ENCODE results near the gene MRPL34. TPM values are rescaled to one million over a fixed set of nuclear protein-coding genes. Genes with fewer than 3 reads are reported as not detected.
"Not testable (repeated sequence)": the region's sequence is repeated elsewhere in the genome, so short reads cannot be mapped to it uniquely, and the experiment has no call there.

Gene MRPL34
- total and polyA plus RNA-seq, 2 donors (not counting 1 experiment from before 2014, with no cell fraction given): 27.5 to 44.8 TPM

DNA sequence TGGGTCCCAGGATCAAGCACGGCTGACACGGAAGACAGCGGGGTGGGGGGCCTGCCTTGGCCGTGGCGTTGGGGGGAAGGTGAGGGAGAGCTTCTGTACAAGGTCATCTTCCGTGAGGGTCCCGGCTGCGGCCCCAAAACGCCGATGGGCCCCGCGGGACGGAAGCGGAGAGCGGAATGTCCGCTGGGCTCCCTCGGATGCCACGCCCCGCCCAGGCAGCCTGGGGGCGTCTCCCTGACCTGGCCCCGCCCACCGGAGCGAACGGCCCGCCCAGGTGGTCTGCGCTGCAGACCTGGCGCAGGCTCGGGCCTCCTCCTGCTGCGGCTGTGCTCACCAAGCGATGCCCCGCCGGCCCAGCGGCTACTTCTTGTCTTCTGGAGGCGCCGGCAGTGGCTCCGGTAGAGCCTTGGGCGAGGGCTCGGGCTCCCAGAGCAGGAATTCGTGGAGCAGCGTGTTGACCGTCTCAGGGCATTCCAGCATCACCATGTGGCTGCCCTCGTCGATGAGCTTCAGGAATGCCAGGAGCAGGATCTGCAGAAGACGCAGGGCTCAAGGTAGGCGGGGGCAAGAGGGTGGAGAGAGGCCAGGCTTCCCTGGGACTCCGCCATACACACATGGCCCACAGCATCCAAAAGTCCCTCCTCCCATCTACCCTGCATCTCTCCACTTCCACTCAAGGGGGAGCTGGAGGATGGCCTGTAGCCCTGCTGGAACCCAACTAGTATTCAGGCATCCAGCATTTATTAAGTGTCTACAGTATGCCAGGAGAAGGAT lies 13.2 kb upstream of the MRPL34 start:
- H4K20me1 ChIP-seq (ENCODE audit: control insufficient read depth, extremely low read depth, insufficient read depth, low read length): no peaks in the 10 kb centered on the region
- H3K4me2 ChIP-seq (ENCODE audit: extremely low read depth, insufficient read depth, low read length): peak overlapping the region; percentile 77
- H3K9ac ChIP-seq (ENCODE audit: insufficient read depth, low read length): peak overlapping the region; percentile 48
- peak overlapping the region; percentile 95 for H2AFZ ChIP-seq (ENCODE audit: low read length)
- peak overlapping the region; percentile 51 to 69 (median 58) for H3K4me3 ChIP-seq (replicated peaks in 1 of 4; ENCODE audit: control extremely low read depth in 1 of 4, insufficient read depth in 1 of 4, low read depth in 3 of 4, low read length in 4 of 4)
- DNase-seq (ENCODE audit: low read depth in 2 of 2): peak; percentile 79 to 89
- no peak for TF ChIP-seq EZH2 (IDR thresholded peaks at IDR 0.05; ENCODE audit: low read length, missing control alignments)
- peak; percentile 83 to 89 for TF ChIP-seq CTCF (conservative IDR thresholded peaks at IDR 0.05 in 1 of 2, IDR thresholded peaks at IDR 0.05 in 1 of 2; ENCODE audit: low read depth in 1 of 2, low read length in 2 of 2)
- no peaks in the 10 kb centered on the region for H3K9me3 ChIP-seq (ENCODE audit: control insufficient read depth, insufficient read depth, low read depth, low read length)
- H3K4me1 ChIP-seq (ENCODE audit: control insufficient read depth, extremely low read depth, insufficient read depth, low read length): peaks cover 2% of the 10 kb centered on the region
- no peaks in the 10 kb centered on the region for H3K79me2 ChIP-seq (ENCODE audit: control insufficient read depth, insufficient read depth, low read length)
- no peaks in the 10 kb centered on the region for H3K27me3 ChIP-seq (ENCODE audit: control insufficient read depth, insufficient read depth, low read length)
- H3K27ac ChIP-seq (ENCODE audit: insufficient read depth, low read length): peak overlapping the region; percentile 46
- H3K36me3 ChIP-seq (ENCODE audit: control insufficient read depth, insufficient read depth, low read length): peaks cover 1% of the 10 kb centered on the region

DNA sequence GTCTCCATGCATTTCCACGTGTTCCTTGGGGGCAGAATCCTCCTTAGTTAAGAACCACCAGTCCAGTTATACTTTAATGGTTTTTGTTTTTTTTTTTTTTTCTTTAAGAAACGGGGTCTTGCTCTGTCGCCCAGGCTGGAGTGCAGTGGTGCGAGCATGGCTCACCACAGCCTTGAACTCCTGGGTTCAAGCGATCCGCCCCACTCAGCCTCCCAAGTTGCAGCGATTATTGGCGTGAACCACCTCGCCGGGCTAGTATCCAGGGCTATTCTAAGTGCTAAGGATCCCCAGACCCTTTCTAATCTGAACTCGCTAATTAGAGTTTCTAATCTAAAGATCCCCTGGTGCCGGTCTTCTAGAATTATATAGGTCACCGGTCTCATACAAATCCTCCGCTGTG lies 12.1 kb upstream of the MRPL34 start:
- Histone ChIP-seq H3K79me2 (ENCODE audit: control insufficient read depth, insufficient read depth, low read length) (no peaks in the 10 kb centered on the region), H2AFZ (ENCODE audit: low read length) (no peak overlapping the region), H3K4me1 (ENCODE audit: control insufficient read depth, extremely low read depth, insufficient read depth, low read length) (peaks cover 2% of the 10 kb centered on the region), H3K27ac (ENCODE audit: insufficient read depth, low read length) (no peak overlapping the region), H3K36me3 (ENCODE audit: control insufficient read depth, insufficient read depth, low read length) (peaks cover 1% of the 10 kb centered on the region), H4K20me1 (ENCODE audit: control insufficient read depth, extremely low read depth, insufficient read depth, low read length) (no peaks in the 10 kb centered on the region), H3K4me2 (ENCODE audit: extremely low read depth, insufficient read depth, low read length) (no peak overlapping the region), H3K4me3 (replicated peaks in 1 of 4; ENCODE audit: control extremely low read depth in 1 of 4, insufficient read depth in 1 of 4, low read depth in 3 of 4, low read length in 4 of 4) (no peak overlapping the region), H3K27me3 (ENCODE audit: control insufficient read depth, insufficient read depth, low read length) (no peaks in the 10 kb centered on the region), H3K9me3 (ENCODE audit: control insufficient read depth, insufficient read depth, low read depth, low read length) (no peaks in the 10 kb centered on the region), H3K9ac (ENCODE audit: insufficient read depth, low read length) (no peak overlapping the region)
- TF ChIP-seq CTCF (conservative IDR thresholded peaks at IDR 0.05 in 1 of 2, IDR thresholded peaks at IDR 0.05 in 1 of 2; ENCODE audit: low read depth in 1 of 2, low read length in 2 of 2) (no peak), EZH2 (IDR thresholded peaks at IDR 0.05; ENCODE audit: low read length, missing control alignments) (no peak)
- DNase-seq (ENCODE audit: low read depth in 2 of 2): no peak

GRCh38 chr19:17294051-17294891 lies 11.4 kb upstream of the MRPL34 start:
- Histone ChIP-seq H3K36me3 (ENCODE audit: control insufficient read depth, insufficient read depth, low read length) (peaks cover 1% of the 10 kb centered on the region), H3K4me2 (ENCODE audit: extremely low read depth, insufficient read depth, low read length) (no peak overlapping the region), H3K27ac (ENCODE audit: insufficient read depth, low read length) (no peak overlapping the region), H2AFZ (ENCODE audit: low read length) (no peak overlapping the region), H3K4me3 (replicated peaks in 1 of 4; ENCODE audit: control extremely low read depth in 1 of 4, insufficient read depth in 1 of 4, low read depth in 3 of 4, low read length in 4 of 4) (no peak overlapping the region), H3K9me3 (ENCODE audit: control insufficient read depth, insufficient read depth, low read depth, low read length) (no peaks in the 10 kb centered on the region), H3K27me3 (ENCODE audit: control insufficient read depth, insufficient read depth, low read length) (no peaks in the 10 kb centered on the region), H3K79me2 (ENCODE audit: control insufficient read depth, insufficient read depth, low read length) (no peaks in the 10 kb centered on the region), H3K4me1 (ENCODE audit: control insufficient read depth, extremely low read depth, insufficient read depth, low read length) (peaks cover 2% of the 10 kb centered on the region), H3K9ac (ENCODE audit: insufficient read depth, low read length) (no peak overlapping the region), H4K20me1 (ENCODE audit: control insufficient read depth, extremely low read depth, insufficient read depth, low read length) (no peaks in the 10 kb centered on the region)
- DNase-seq (ENCODE audit: low read depth in 2 of 2): no peak
- no peak for TF ChIP-seq CTCF (conservative IDR thresholded peaks at IDR 0.05 in 1 of 2, IDR thresholded peaks at IDR 0.05 in 1 of 2; ENCODE audit: low read depth in 1 of 2, low read length in 2 of 2)
- TF ChIP-seq EZH2 (IDR thresholded peaks at IDR 0.05; ENCODE audit: low read length, missing control alignments): no peak

DNA sequence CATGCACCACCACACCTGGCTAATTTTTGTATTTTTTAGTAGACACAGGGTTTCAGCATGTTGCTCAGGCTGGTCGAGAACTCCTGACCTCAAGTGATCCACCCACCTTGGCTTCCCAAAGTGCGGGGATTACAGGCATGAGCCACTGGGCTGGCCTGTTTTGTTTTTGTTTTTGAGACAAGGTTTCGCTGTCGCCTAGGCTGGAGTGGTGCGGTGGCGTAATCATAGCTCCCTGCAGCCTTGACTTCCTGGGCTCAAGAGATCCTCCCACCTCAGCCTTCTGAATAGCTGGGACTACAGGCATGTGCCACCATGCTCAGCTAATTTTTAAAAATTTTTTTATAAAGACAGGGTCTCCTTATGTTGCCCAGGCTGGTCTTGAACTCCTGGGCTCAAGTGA lies 10.1 kb upstream of the MRPL34 start:
- H3K27me3 ChIP-seq (ENCODE audit: control insufficient read depth, insufficient read depth, low read length); H3K9me3 ChIP-seq (ENCODE audit: control insufficient read depth, insufficient read depth, low read depth, low read length); H4K20me1 ChIP-seq (ENCODE audit: control insufficient read depth, extremely low read depth, insufficient read depth, low read length); H2AFZ ChIP-seq (ENCODE audit: low read length); H3K4me2 ChIP-seq (ENCODE audit: extremely low read depth, insufficient read depth, low read length); H3K79me2 ChIP-seq (ENCODE audit: control insufficient read depth, insufficient read depth, low read length); H3K4me3 ChIP-seq (replicated peaks in 1 of 4; ENCODE audit: control extremely low read depth in 1 of 4, insufficient read depth in 1 of 4, low read depth in 3 of 4, low read length in 4 of 4); H3K36me3 ChIP-seq (ENCODE audit: control insufficient read depth, insufficient read depth, low read length); DNase-seq (ENCODE audit: low read depth in 2 of 2); H3K4me1 ChIP-seq (ENCODE audit: control insufficient read depth, extremely low read depth, insufficient read depth, low read length); H3K27ac ChIP-seq (ENCODE audit: insufficient read depth, low read length); H3K9ac ChIP-seq (ENCODE audit: insufficient read depth, low read length): not testable (repeated sequence)
